Skin of body (tissue), 2 donors: Measurements from ENCODE around the gene PSMD3. TPM values are rescaled to one million over a fixed set of nuclear protein-coding genes. Genes with fewer than 3 reads are reported as not detected.
A peak's percentile ranks its signal among the peaks of the same experiment; 100 is the strongest.

Source experiments
- small RNA-seq: library from RNA; depleted of rRNA; stranded (forward); fragments of <200 nt; gene quantifications from one replicate; pipeline ENCODE3, GENCODE V24; 2014; ENCODE audit warnings: low replicate concordance
- total RNA-seq: library from RNA; depleted of rRNA; stranded (reverse); fragments of >200 nt; gene quantifications from one replicate; pipeline ENCODE4 v1.2.3, GENCODE V29; 2014

The PSMD3 gene
- total RNA-seq, 1 donor from 2014 or later = 49.5 TPM

Small RNA genes within 50 kb of the gene (small RNA-seq; reads per million reads assigned to genes)
- 1,322 reads per million, percentile 99 among the genes with 10 or more reads in this experiment for gene SNORD124

Other genes starting within 250 kb of the PSMD3 start
- 8.8 TPM for gene GRB7, start 242.9 kb upstream of the PSMD3 start, total RNA-seq
- gene IKZF3, start 116.5 kb upstream of the PSMD3 start, total RNA-seq = 0.39 TPM
- not detected for gene ZPBP2, start 112.6 kb upstream of the PSMD3 start, total RNA-seq
- 24.0 TPM for gene GSDMB, start 62.2 kb upstream of the PSMD3 start, total RNA-seq
- 62.8 TPM for gene ORMDL3, start 53.2 kb upstream of the PSMD3 start, total RNA-seq
- gene LRRC3C, start 53.1 kb upstream of the PSMD3 start, total RNA-seq = not detected
- gene GSDMA, start 17.8 kb upstream of the PSMD3 start, total RNA-seq = 21.1 TPM
- gene CSF3, start 34.6 kb downstream of the PSMD3 start, total RNA-seq = not detected
- 36.3 TPM for gene MED24, start 73.6 kb downstream of the PSMD3 start, total RNA-seq
- 27.2 TPM for gene THRA, start 82.2 kb downstream of the PSMD3 start, total RNA-seq
- gene NR1D1, start 119.8 kb downstream of the PSMD3 start, total RNA-seq = 3.6 TPM
- 71.9 TPM for gene MSL1, start 141.2 kb downstream of the PSMD3 start, total RNA-seq
- gene CASC3, start 159.7 kb downstream of the PSMD3 start, total RNA-seq = 43.6 TPM
- gene RAPGEFL1, start 196.7 kb downstream of the PSMD3 start, total RNA-seq = 27.8 TPM
- 7.8 TPM for gene WIPF2, start 238.5 kb downstream of the PSMD3 start, total RNA-seq